GM19467 (cell line): Measurements from ENCODE around the gene PAFAH2.

Experiments used
- ATAC-seq: cut with Tn5 transposase; IDR thresholded peaks from one replicate; pipeline ENCODE4 v1.9.1; 2021; ENCODE audit warnings: mild to moderate bottlenecking, moderate library complexity; ENCODE audit not compliant: unreplicated experiment

Gene PAFAH2

DNA sequence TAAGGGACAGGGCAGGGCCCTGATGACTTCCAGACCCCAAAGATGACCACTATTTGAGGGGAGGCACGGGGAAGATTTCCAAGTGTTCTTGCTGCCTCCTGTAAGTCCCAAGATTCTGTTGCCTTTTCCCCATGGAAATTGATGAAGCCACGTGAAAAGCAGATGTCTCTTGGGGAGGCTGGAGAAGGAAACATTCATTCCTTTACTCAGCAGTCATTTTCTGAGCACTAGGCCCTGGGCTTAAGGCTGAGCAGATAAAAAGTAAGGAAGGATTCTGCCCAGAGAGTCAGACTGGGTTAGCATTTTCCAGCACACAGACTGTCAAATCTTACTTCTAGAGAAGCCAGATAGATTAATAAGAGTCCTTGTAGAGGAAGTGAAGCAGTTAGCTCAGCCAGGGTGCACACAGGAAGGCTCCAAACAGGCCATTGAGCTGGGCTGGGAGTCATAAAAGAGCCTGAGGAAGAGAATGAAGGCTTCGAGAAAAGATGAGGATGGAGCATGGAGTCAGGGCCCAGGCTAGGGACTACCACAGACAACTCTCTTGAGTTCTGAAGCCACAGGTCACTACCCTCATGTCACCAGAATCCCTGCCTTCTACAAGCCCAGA, 33.9 kb upstream of the PAFAH2 start:
- no peak for ATAC-seq

DNA sequence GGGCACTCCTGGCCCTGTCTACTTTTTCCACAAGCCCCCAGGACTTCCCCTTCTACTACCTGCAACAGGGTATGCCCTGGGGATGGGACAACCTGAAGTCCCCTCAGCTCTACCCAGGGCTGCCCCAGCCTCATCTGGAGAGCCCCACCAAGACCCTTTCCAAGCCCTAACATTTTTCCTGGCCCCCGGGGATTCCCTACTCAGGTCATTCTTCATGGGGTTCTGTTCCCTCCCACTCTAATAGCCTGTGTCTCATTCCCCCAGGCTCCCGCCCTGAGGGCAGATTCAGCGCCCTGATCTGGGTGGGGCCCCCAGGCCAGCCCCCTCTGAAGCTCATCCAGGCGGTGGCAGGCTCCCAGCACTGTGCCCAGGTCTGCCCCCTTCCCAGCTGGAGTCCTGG, 33.3 kb upstream of the PAFAH2 start:
- ATAC-seq = no peak

DNA sequence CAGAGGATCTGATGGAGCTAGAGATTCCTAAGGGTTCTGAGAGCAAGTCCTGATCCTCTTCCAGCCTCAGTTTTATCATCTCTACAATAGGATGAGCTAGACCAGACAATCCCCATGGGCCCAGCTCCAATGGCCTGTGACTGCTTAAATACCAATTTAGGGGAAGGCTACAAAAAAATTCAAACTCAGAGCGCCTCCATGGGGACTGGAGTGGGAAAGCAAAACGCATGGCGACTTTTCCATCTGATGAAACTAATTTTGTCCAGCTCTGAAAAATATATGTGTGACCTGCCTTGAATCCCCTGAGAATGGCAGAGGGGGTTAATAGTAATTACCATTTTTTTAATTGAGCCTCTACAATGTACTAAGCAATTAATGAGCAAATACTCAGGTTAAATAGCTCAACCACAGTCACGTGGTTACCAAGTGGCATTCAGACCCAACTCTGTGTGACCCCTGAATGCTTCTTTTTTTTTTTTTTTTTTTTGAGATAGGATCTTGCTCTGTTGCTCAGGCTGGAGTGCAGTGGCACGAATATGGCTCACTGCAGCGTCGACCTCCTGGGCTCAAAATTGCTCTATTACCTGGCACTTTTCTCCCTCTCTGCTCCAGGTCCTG, 32.1 kb upstream of the PAFAH2 start:
- no peak for ATAC-seq

DNA sequence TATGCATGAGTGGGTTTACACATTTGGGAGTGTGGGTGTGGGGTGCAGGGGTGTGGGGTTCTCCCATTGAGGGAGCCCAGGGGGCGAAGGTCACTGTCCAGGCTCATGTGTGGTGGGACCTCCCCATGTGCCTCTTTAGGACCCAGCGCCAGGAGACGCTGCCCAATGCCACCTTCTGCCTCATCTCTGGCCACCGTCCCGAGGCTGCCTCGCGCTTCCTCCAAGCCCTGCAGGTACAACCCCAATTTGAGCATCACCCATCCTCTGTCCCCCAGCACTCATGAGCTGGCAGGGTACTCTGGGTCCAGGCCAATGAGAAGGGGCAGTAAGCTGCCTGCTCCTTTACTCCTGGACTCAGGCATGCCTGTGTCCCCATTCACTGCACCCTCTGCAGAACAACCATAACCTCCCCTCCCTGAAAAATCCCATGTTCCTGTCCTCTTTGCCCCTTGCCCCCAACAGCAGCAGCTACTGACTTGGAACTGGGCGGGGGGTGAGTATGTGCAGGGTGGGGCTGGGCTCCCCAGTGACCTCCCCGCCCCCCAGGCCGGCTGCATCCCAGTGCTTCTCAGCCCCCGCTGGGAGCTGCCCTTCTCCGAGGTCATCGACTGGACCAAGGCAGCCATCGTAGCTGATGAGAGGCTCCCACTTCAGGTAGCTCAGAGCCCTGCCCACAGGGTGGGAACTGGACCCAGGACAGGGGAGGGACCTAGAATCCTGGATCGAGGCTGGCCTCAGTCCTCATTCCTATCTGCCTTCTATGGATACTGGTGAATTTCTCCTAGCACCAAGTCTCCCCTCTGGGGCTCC, 31.4 kb upstream of the PAFAH2 start:
- no peak for ATAC-seq

DNA sequence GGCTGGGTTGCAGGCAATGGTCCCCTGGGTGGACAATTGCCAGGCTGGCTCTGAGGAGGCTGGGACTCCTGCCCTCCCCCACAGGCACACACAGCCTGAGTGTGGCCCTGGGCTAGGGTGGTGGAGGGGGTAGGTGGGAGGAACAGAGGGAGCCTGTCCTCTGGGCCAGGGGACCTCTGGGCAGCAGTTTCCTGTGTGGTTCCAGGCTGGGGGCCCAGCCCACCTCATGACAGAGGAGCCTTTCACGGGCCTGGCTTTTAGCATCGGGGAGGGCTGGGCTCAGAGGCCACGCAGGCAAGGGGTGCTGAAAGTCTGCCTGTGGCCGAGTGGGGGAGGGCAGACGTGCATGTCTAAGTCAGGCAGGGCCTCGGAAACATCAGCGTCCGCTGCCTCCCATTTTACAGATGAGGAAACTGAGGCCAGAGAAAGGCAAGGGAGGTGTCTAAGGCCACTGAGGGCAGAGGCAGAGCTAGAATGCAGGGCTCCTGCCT, 30.7 kb upstream of the PAFAH2 start:
- ATAC-seq = no peak

DNA sequence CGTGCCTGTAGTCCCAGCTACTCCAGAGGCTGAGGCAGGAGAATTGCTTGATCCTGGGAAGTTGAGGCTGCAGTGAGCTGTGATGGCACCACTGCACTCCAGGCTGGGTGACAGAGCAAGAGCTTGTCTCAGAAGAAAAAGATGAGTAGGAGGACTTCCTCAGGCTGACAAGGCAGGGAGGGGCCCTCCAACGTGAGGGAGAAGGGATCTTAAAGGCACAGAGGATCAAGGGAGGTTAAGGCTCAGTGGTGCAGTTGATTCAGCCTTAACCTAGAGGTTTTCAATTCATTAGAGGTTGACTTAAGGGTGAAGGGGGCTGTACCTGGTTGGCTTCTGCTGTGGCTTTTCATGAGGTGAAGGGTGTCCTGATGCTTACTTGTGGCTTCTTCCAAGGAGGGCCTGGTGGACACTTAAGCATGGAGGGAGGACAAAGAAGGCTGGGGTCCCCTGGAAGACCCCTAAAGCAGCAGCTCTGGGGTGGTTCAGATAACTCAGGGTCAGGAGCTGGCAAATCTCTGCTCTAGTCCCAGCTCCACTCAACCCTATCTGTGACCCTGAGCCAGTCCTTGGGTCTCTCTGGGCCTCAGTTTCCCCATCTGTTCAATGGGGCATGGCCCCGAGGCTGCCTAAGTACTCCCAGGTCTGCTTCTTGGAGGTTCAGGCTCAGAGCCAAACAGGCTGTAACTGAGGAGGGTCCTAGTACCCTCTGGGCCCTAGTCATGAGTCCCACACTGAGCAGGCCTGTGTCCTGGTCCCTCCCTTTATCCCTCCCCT, 30.0 kb upstream of the PAFAH2 start:
- no peak for ATAC-seq

DNA sequence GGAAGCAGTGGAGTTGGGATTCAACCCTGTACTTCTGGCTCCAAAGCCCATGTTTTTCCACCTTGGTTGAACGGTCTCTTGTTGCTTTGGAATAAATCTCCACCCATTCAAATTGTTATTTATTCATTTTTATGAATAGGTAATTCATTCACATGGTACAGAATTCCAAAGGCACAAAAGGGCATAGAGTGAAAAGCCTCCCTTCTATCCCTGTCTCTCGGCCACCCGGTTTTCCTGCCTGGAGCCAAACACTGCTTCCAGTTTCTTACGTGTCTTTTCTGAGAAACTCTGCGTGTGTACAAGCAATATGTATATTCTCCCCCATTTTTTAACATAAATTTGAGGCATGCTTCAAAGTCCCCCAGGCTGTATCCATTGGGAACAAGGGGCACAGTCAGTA, 27.7 kb upstream of the PAFAH2 start:
- ATAC-seq = no peak

DNA sequence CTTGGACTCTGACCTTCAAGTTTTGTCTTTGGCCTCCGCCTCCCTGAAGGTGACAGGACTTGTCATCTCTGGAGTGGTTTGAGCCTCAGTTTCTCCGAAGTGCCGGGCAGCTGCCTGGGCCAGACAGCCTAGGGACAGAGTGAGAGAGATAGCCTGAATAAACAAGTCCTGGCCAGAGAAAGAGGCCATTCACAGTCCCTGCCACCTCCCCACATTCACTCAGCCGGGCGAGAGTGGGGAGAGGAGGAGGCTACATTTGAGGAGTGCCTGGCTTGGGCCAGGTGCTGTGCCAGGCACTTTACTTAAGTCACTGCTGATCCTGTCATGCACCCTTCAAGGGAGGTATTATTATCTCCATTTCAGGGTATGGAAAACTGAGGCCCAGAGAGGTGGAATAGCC, 27.2 kb upstream of the PAFAH2 start:
- ATAC-seq = no peak

DNA sequence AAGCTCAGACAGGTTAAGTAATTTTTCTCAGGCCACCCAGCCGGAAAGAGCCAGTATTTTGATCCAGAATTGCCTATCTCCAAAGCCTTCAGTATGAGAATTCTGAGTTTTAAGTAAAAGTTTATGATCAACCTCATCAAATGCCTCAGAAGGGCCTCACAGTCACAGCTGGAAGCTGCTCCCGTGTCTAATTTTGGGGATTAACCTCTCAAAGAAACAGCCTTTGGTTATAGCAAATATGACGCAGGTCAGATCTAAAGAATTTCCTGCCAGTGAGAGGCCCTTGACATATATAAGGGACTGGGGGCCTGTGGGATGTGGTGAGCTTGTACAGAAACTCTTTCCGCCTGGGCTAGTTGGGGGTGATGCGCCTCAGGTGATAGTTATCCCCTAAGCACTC, 26.0 kb upstream of the PAFAH2 start:
- no peak for ATAC-seq

DNA sequence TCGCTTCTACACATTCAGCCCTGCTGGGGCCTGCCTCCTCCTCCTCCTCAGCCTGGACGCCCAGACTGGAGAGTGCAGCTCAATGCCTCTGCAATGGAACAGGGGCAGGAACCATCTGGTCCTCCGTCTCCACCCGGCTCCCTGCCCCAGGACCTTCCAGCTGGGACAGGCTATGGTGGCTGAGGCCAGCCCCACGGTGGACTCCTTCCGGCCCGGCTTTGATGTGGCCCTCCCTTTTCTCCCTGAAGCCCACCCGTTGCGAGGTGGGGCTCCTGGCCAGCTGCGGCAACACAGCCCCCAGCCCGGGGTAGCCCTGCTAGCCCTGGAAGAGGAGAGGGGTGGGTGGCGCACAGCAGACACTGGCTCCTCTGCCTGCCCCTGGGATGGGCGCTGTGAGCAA, 25.1 kb upstream of the PAFAH2 start:
- no peak for ATAC-seq

DNA sequence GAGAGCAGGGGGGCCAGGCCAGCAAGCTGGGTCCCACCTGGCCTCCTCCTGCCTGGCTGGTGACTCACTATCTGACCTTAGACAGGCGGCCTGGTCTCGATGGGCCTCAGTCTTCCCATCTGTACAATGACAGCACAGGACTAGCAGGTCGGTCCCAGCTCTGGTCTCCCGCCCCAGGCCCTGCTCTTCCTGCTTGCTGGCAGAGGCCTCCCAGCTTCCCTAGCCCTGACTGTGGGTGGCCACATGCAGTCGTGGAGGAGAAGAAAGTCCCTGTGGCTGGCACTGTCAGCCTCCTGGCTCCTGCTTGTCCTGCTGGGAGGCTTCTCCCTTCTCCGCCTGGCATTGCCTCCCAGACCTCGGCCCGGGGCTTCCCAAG, 24.5 kb upstream of the PAFAH2 start:
- ATAC-seq = no peak

DNA sequence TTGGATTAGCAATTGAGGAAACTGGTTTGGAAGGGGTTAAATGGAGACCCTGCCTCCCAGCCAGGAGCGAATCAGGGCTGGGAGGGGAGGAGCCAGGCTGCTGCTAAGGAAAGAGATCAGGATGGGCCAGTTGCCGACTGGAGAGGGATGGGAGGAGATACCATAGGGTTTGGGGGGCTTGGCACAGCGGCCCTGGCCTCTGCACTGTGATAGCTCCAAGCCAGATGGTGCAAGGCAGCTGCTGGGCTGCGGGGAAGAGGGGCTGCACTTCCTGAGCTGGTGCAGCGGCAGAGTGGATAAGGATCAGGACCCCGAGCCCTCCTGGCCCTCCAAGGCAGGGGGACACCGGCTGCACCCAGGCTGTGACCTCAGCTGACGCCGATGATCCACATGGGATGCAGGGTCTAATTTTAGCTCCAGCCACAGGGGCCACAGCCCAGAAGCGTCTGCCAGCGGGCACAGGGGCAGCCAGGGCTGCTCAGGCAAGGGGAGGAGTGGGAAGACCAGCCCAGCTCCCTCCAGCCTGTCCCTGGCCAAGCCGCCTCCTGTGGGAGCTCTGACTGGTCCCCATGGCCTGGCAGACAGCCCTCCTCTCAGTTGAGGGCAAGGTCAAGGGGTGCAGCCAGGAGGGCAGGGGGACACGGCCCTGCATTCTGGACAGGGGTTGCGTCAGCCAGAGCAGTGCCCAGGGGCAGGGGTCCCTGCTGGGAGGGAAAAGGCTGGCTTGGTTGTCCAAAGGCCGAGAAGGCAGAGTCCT, 24.0 kb upstream of the PAFAH2 start, which contains the start of gene EXTL1:
TSS of gene EXTL1 (plus strand) at position 129 of the 757 bp plus-strand sequence. CDS start 872 bp downstream, outside the sequence.
- ATAC-seq = no peak

DNA sequence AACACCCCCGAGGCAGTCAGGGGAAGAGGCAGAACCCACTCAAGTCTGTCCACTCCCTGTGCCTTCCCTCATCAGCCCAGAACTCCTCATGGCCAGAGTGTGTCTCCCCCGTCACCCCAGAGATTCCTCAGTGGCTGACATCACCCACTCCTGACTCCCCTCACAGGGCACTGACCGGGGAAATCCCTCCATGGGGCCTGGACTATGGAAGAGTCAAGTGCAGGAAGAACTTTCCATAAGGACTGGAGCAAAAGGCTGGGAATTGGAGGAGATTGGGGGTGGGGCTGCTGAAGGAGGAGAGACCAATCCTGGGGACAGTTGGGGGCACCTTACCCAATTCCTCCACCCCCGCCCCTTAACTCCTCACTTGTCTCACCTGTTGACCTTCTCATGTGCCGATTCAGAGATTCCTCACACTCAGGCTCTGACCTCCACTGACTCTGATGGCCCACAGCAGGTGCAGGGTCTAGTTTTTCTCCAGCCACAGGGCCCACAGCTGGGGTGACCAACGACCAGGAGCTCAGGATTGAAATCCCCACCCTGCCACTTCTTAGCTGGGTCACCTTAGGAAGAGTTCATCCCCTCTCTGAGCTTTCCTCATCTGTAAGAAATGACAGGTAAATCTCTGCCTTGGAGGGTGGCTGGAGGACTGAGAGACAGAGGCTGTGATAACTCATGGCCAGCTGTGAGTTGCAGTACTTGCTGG, 23.2 kb upstream of the PAFAH2 start:
- ATAC-seq = no peak

DNA sequence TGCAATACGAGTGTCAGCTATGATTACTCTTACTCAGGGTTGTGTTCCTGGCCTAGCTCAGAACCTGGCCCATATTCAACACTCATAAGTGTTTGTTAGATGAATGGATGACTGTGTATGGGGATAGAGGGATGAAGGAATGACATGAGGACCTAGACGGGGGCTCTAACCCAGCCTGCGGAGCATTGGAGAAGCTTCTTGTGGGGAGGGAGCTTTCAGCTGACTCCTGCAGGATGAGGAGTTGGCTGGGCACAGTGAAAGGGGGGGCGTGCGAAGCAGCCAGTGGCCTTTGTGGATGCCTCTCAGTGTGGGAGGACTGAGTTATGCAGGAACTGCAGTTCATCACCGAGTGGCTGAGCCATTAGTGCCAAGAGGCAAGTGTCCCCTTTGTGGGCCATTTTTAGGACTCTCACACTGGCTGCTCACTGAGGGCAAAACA, 22.5 kb upstream of the PAFAH2 start:
- ATAC-seq = no peak

DNA sequence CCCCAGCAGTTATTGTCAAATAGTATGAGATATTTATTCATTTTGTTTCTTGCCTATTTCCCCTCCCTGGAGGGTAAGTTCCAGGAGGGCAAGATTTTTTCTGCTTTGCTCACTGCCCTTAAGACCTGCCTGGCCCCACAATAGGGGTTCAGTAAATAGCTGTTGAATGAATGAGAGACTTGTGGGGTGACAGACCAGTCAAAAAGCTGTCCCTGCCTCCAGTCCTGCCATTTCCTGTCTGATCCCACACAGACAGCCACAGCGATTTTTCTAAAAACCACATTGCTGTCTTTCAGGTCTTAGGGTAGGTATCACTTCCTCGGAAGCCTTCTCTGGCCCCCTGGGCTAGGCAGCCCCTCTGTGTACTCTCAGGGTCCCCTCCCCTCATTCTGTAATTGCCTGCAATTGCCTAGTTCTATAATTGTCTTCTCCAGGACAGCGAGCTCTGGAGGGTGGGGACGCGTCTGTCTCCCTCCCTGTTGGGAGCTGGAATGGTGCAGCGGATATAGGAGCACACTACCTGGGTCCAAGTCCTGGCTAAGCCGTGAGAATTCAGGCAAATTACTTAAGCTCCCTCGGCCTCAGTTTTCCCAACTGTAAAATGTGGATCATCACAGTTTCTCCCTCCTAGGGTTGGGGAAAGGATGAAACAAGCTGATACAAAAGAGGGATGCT, 21.9 kb upstream of the PAFAH2 start:
- no peak for ATAC-seq

DNA sequence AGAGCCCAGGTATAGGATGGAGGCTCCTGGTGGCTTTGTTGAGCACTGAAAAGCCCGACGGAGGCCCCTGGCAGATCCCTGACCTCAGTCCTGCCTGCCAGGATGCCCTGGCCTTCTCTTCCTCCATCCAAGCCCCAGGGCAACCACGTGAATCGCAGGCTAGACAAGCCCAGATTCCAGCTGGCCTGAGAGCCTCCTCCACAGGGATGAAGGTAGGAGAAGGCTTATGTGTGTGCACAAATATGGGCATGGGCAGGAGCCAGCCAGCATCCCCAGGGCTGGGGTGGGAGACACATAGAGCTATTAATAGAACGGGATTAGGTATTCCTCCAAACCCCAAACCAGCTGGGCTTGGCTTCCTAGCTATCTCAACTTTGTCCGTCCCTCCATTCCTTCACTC, 19.7 kb upstream of the PAFAH2 start:
- no peak for ATAC-seq

DNA sequence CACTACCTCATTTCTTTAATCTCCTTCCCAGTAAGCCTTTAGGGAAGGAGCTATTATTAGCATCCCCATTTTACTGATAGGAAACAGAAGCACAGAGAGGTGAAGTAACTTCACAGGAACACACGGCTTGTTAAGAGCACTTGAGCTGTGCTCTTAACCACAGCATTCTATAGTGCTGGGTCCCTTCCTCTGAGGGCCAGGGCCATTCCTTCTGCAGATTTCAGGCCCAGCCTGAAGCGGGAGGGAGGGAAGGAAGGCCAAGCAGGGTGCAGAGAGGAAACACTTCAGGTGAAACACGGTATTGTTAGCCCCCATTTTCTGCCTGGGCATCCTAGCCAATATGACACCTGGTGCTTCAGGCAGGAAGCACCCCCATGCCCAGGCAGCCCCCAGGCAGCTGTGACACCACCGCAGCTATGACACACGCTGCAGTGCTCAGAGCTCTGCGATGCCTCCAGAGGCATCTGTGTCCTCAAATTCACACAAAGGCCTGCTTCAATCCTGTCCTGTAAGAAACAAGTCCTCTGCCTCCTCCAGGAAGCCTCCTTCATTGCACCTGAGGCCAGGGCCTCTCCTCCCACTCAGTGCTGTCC, 19.2 kb upstream of the PAFAH2 start:
- ATAC-seq = no peak

DNA sequence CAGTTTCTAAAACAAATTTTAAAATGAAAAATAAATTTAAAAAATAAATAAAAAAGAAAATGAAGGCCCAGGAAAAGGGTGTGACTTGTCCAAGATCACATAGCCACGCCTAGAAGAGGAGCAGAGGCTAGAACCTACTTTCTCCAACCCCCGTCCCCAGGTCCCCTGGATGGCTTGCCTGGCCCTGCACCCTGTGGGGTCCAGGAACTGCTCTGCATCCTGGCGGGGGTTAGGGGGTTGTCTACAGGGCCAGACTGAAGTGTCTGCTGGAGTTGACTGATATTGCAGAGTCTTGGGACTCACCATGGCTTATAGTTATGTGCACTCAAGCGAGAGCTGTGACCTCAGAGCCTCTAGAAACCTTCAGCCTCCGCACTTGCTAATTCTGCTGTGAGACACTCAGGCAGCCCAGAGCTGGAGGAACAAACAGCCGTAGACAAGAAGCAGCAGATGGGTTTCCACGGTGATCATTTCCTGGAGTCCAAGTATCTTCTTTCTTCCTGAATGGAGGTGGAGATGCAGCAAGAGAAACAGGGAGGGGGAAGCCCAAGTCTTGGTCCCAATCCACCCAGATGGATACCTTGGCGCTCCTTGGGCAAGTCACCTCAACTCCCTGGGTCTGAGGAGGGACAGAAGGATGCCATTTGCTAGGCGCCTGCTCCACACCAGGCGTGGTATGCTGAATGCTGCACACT, 18.5 kb upstream of the PAFAH2 start:
- ATAC-seq = no peak
